Measurements from ENCODE around the gene ZNF618. TPM values are rescaled to one million over a fixed set of nuclear protein-coding genes. Genes with fewer than 3 reads are reported as not detected.

ZNF618 gene
- total RNA-seq, 1 donor from 2014 or later, result 4.7 TPM

GRCh38 chr9:114055894-114056293, 179.8 kb downstream of the ZNF618 start:
- H3K27me3 ChIP-seq (ENCODE audit: control insufficient read depth in 3 of 3, insufficient read depth in 3 of 3, low read length in 3 of 3), result no peaks in the 10 kb centered on the region
- H3K9ac ChIP-seq (ENCODE audit: low read depth in 1 of 3, low read length in 3 of 3), result no peak overlapping the region
- H3K4me3 ChIP-seq (ENCODE audit: low read length in 3 of 3), result no peak overlapping the region
- H3K9me3 ChIP-seq (ENCODE audit: control insufficient read depth in 3 of 3, low read length in 3 of 3), result no peaks in the 10 kb centered on the region
- H3K27ac ChIP-seq (ENCODE audit: low read depth, low read length), result no peak overlapping the region
- peaks cover 8 to 16% (median 10%) of the 10 kb centered on the region in 3 donors for H3K4me1 ChIP-seq (ENCODE audit: control insufficient read depth in 3 of 3, insufficient read depth in 3 of 3, low read length in 3 of 3)
- H3K36me3 ChIP-seq (ENCODE audit: control insufficient read depth in 3 of 3, insufficient read depth in 3 of 3, low read length in 3 of 3), result peaks cover 0 to 17% (median 7%) of the 10 kb centered on the region in 3 donors

- Histone ChIP-seq H3K9me3 (ENCODE audit: control insufficient read depth in 3 of 3, low read length in 3 of 3) (no peaks in the 10 kb centered on the region), H3K4me1 (ENCODE audit: control insufficient read depth in 3 of 3, insufficient read depth in 3 of 3, low read length in 3 of 3) (peaks cover 8 to 16% (median 10%) of the 10 kb centered on the region in 3 donors), H3K4me3 (ENCODE audit: low read length in 3 of 3) (no peak overlapping the region), H3K36me3 (ENCODE audit: control insufficient read depth in 3 of 3, insufficient read depth in 3 of 3, low read length in 3 of 3) (peaks cover 0 to 12% (median 5%) of the 10 kb centered on the region in 3 donors), H3K9ac (ENCODE audit: low read depth in 1 of 3, low read length in 3 of 3) (no peak overlapping the region), H3K27ac (ENCODE audit: low read depth, low read length) (no peak overlapping the region), H3K27me3 (ENCODE audit: control insufficient read depth in 3 of 3, insufficient read depth in 3 of 3, low read length in 3 of 3) (no peaks in the 10 kb centered on the region)
Measured at GRCh38 chr9:114056527-114056926, 180.4 kb downstream of the ZNF618 start.

- Histone ChIP-seq H3K36me3 (ENCODE audit: control insufficient read depth in 3 of 3, insufficient read depth in 3 of 3, low read length in 3 of 3) (peaks cover 0 to 10% (median 3%) of the 10 kb centered on the region in 3 donors), H3K27me3 (ENCODE audit: control insufficient read depth in 3 of 3, insufficient read depth in 3 of 3, low read length in 3 of 3) (no peaks in the 10 kb centered on the region), H3K9ac (ENCODE audit: low read depth in 1 of 3, low read length in 3 of 3) (no peak overlapping the region), H3K27ac (ENCODE audit: low read depth, low read length) (no peak overlapping the region), H3K9me3 (ENCODE audit: control insufficient read depth in 3 of 3, low read length in 3 of 3) (no peaks in the 10 kb centered on the region), H3K4me1 (ENCODE audit: control insufficient read depth in 3 of 3, insufficient read depth in 3 of 3, low read length in 3 of 3) (peaks cover 8 to 16% (median 10%) of the 10 kb centered on the region in 3 donors), H3K4me3 (ENCODE audit: low read length in 3 of 3) (no peak overlapping the region)
Measured at GRCh38 chr9:114057161-114057885, 181.2 kb downstream of the ZNF618 start.

GRCh38 chr9:114058688-114059046, 182.6 kb downstream of the ZNF618 start:
- Histone ChIP-seq H3K4me1 (ENCODE audit: control insufficient read depth in 3 of 3, insufficient read depth in 3 of 3, low read length in 3 of 3) (peaks cover 8 to 16% (median 10%) of the 10 kb centered on the region in 3 donors), H3K27ac (ENCODE audit: low read depth, low read length) (no peak overlapping the region), H3K36me3 (ENCODE audit: control insufficient read depth in 3 of 3, insufficient read depth in 3 of 3, low read length in 3 of 3) (peaks cover 0 to 4% (median 2%) of the 10 kb centered on the region in 3 donors), H3K9me3 (ENCODE audit: control insufficient read depth in 3 of 3, low read length in 3 of 3) (no peaks in the 10 kb centered on the region), H3K9ac (ENCODE audit: low read depth in 1 of 3, low read length in 3 of 3) (no peak overlapping the region), H3K27me3 (ENCODE audit: control insufficient read depth in 3 of 3, insufficient read depth in 3 of 3, low read length in 3 of 3) (no peaks in the 10 kb centered on the region), H3K4me3 (ENCODE audit: low read length in 3 of 3) (no peak overlapping the region)

GRCh38 chr9:114059047-114059803, 183.1 kb downstream of the ZNF618 start:
- no peak overlapping the region for H3K9ac ChIP-seq (ENCODE audit: low read depth in 1 of 3, low read length in 3 of 3)
- no peak overlapping the region for H3K27ac ChIP-seq (ENCODE audit: low read depth, low read length)
- peaks cover 0 to 3% (median 0%) of the 10 kb centered on the region in 3 donors for H3K27me3 ChIP-seq (ENCODE audit: control insufficient read depth in 3 of 3, insufficient read depth in 3 of 3, low read length in 3 of 3)
- H3K9me3 ChIP-seq (ENCODE audit: control insufficient read depth in 3 of 3, low read length in 3 of 3), result no peaks in the 10 kb centered on the region
- H3K36me3 ChIP-seq (ENCODE audit: control insufficient read depth in 3 of 3, insufficient read depth in 3 of 3, low read length in 3 of 3), result peaks cover 0 to 3% (median 0%) of the 10 kb centered on the region in 3 donors
- peaks cover 8 to 16% (median 10%) of the 10 kb centered on the region in 3 donors for H3K4me1 ChIP-seq (ENCODE audit: control insufficient read depth in 3 of 3, insufficient read depth in 3 of 3, low read length in 3 of 3)
- H3K4me3 ChIP-seq (ENCODE audit: low read length in 3 of 3), result no peak overlapping the region

GRCh38 chr9:114060070-114060469, 184.0 kb downstream of the ZNF618 start:
- no peaks in the 10 kb centered on the region for H3K9me3 ChIP-seq (ENCODE audit: control insufficient read depth in 3 of 3, low read length in 3 of 3)
- no peak overlapping the region for H3K4me3 ChIP-seq (ENCODE audit: low read length in 3 of 3)
- H3K27me3 ChIP-seq (ENCODE audit: control insufficient read depth in 3 of 3, insufficient read depth in 3 of 3, low read length in 3 of 3), result peaks cover 0 to 6% (median 0%) of the 10 kb centered on the region in 3 donors
- H3K27ac ChIP-seq (ENCODE audit: low read depth, low read length), result no peak overlapping the region
- peaks cover 8 to 16% (median 10%) of the 10 kb centered on the region in 3 donors for H3K4me1 ChIP-seq (ENCODE audit: control insufficient read depth in 3 of 3, insufficient read depth in 3 of 3, low read length in 3 of 3)
- no peak overlapping the region for H3K9ac ChIP-seq (ENCODE audit: low read depth in 1 of 3, low read length in 3 of 3)
- peaks cover 0 to 3% (median 0%) of the 10 kb centered on the region in 3 donors for H3K36me3 ChIP-seq (ENCODE audit: control insufficient read depth in 3 of 3, insufficient read depth in 3 of 3, low read length in 3 of 3)

- Histone ChIP-seq H3K27me3 (ENCODE audit: control insufficient read depth in 3 of 3, insufficient read depth in 3 of 3, low read length in 3 of 3) (peaks cover 0 to 9% (median 0%) of the 10 kb centered on the region in 3 donors), H3K9me3 (ENCODE audit: control insufficient read depth in 3 of 3, low read length in 3 of 3) (no peaks in the 10 kb centered on the region), H3K9ac (ENCODE audit: low read depth in 1 of 3, low read length in 3 of 3) (no peak overlapping the region), H3K4me1 (ENCODE audit: control insufficient read depth in 3 of 3, insufficient read depth in 3 of 3, low read length in 3 of 3) (peaks cover 8 to 16% (median 10%) of the 10 kb centered on the region in 3 donors), H3K4me3 (ENCODE audit: low read length in 3 of 3) (no peak overlapping the region), H3K36me3 (ENCODE audit: control insufficient read depth in 3 of 3, insufficient read depth in 3 of 3, low read length in 3 of 3) (peaks cover 0 to 3% (median 0%) of the 10 kb centered on the region in 3 donors), H3K27ac (ENCODE audit: low read depth, low read length) (no peak overlapping the region)
Measured at GRCh38 chr9:114060711-114061110, 184.6 kb downstream of the ZNF618 start.

GRCh38 chr9:114061292-114061691, 185.2 kb downstream of the ZNF618 start:
- Histone ChIP-seq H3K27me3 (ENCODE audit: control insufficient read depth in 3 of 3, insufficient read depth in 3 of 3, low read length in 3 of 3) (peaks cover 0 to 9% (median 0%) of the 10 kb centered on the region in 3 donors), H3K27ac (ENCODE audit: low read depth, low read length) (no peak overlapping the region), H3K9me3 (ENCODE audit: control insufficient read depth in 3 of 3, low read length in 3 of 3) (no peaks in the 10 kb centered on the region), H3K9ac (ENCODE audit: low read depth in 1 of 3, low read length in 3 of 3) (no peak overlapping the region), H3K4me3 (ENCODE audit: low read length in 3 of 3) (no peak overlapping the region), H3K36me3 (ENCODE audit: control insufficient read depth in 3 of 3, insufficient read depth in 3 of 3, low read length in 3 of 3) (peaks cover 0 to 3% (median 0%) of the 10 kb centered on the region in 3 donors), H3K4me1 (ENCODE audit: control insufficient read depth in 3 of 3, insufficient read depth in 3 of 3, low read length in 3 of 3) (peaks cover 8 to 16% (median 10%) of the 10 kb centered on the region in 3 donors)

- Histone ChIP-seq H3K9ac (ENCODE audit: low read depth in 1 of 3, low read length in 3 of 3) (no peak overlapping the region), H3K27me3 (ENCODE audit: control insufficient read depth in 3 of 3, insufficient read depth in 3 of 3, low read length in 3 of 3) (peaks cover 0 to 9% (median 0%) of the 10 kb centered on the region in 3 donors), H3K4me3 (ENCODE audit: low read length in 3 of 3) (no peak overlapping the region), H3K9me3 (ENCODE audit: control insufficient read depth in 3 of 3, low read length in 3 of 3) (no peaks in the 10 kb centered on the region), H3K36me3 (ENCODE audit: control insufficient read depth in 3 of 3, insufficient read depth in 3 of 3, low read length in 3 of 3) (no peaks in the 10 kb centered on the region), H3K27ac (ENCODE audit: low read depth, low read length) (no peak overlapping the region), H3K4me1 (ENCODE audit: control insufficient read depth in 3 of 3, insufficient read depth in 3 of 3, low read length in 3 of 3) (peaks cover 8 to 16% (median 10%) of the 10 kb centered on the region in 3 donors)
Measured at GRCh38 chr9:114061830-114062474, 185.8 kb downstream of the ZNF618 start.

Measured in skeletal muscle tissue (tissue), 4 donors.